ENCODE results near the gene LRP5. TPM values are rescaled to one million over a fixed set of nuclear protein-coding genes. Genes with fewer than 3 reads are reported as not detected.

Gene LRP5
- total and polyA plus RNA-seq, 2 donors: 30.8 to 54.8 TPM

- no peaks in the 10 kb centered on the region for H3K4me1 ChIP-seq (ENCODE audit: insufficient read depth)
- DNase-seq (ENCODE audit: extremely low spot score): no peak
- H3K4me3 ChIP-seq (ENCODE audit: low read depth, low read length): no peak overlapping the region
- 46% methylated on average over 12 of the region's 12 CpGs for WGBS
- no peak overlapping the region for H3K27ac ChIP-seq (ENCODE audit: low read depth)
- H3K36me3 ChIP-seq (ENCODE audit: insufficient read depth): no peaks in the 10 kb centered on the region
These were observed 62.1 kb downstream of the LRP5 start for GRCh38 chr11:68374531-68374930.

GRCh38 chr11:68375337-68375736 lies 62.9 kb downstream of the LRP5 start:
- Histone ChIP-seq H3K36me3 (ENCODE audit: insufficient read depth) (no peaks in the 10 kb centered on the region), H3K27ac (ENCODE audit: low read depth) (no peak overlapping the region), H3K4me3 (ENCODE audit: low read depth, low read length) (no peak overlapping the region), H3K4me1 (ENCODE audit: insufficient read depth) (no peaks in the 10 kb centered on the region)
- 87% methylated on average over 13 of the region's 13 CpGs for WGBS
- no peak for DNase-seq (ENCODE audit: extremely low spot score)

- no peak for DNase-seq (ENCODE audit: extremely low spot score)
- H3K4me3 ChIP-seq (ENCODE audit: low read depth, low read length): no peak overlapping the region
- no peaks in the 10 kb centered on the region for H3K36me3 ChIP-seq (ENCODE audit: insufficient read depth)
- H3K4me1 ChIP-seq (ENCODE audit: insufficient read depth): no peaks in the 10 kb centered on the region
- 90% methylated on average over 14 of the region's 14 CpGs for WGBS
- H3K27ac ChIP-seq (ENCODE audit: low read depth): no peak overlapping the region
These were observed 63.4 kb downstream of the LRP5 start for GRCh38 chr11:68375766-68376165.

GRCh38 chr11:68377389-68377795 lies 65.0 kb downstream of the LRP5 start:
- no peak overlapping the region for H3K27ac ChIP-seq (ENCODE audit: low read depth)
- no peak for DNase-seq (ENCODE audit: extremely low spot score)
- no peaks in the 10 kb centered on the region for H3K36me3 ChIP-seq (ENCODE audit: insufficient read depth)
- H3K4me1 ChIP-seq (ENCODE audit: insufficient read depth): no peaks in the 10 kb centered on the region
- H3K4me3 ChIP-seq (ENCODE audit: low read depth, low read length): no peak overlapping the region
- 75% methylated on average over 12 of the region's 12 CpGs for WGBS

- Histone ChIP-seq H3K4me3 (ENCODE audit: low read depth, low read length) (no peak overlapping the region), H3K27ac (ENCODE audit: low read depth) (no peak overlapping the region), H3K36me3 (ENCODE audit: insufficient read depth) (no peaks in the 10 kb centered on the region), H3K4me1 (ENCODE audit: insufficient read depth) (no peaks in the 10 kb centered on the region)
- DNase-seq (ENCODE audit: extremely low spot score): no peak
- 61% methylated on average over 11 of the region's 11 CpGs for WGBS
These were observed 66.8 kb downstream of the LRP5 start for GRCh38 chr11:68379206-68379605.

GRCh38 chr11:68380786-68381622 lies 68.6 kb downstream of the LRP5 start:
- no peak overlapping the region for H3K4me3 ChIP-seq (ENCODE audit: low read depth, low read length)
- H3K36me3 ChIP-seq (ENCODE audit: insufficient read depth): no peaks in the 10 kb centered on the region
- 38% methylated on average over 26 of the region's 26 CpGs for WGBS
- no peak for DNase-seq (ENCODE audit: extremely low spot score)
- no peaks in the 10 kb centered on the region for H3K4me1 ChIP-seq (ENCODE audit: insufficient read depth)
- peak overlapping the region; percentile 51 for H3K27ac ChIP-seq (ENCODE audit: low read depth)

GRCh38 chr11:68381716-68382115 lies 69.3 kb downstream of the LRP5 start:
- 33% methylated on average over 4 of the region's 4 CpGs for WGBS
- Histone ChIP-seq H3K27ac (ENCODE audit: low read depth) (peak overlapping the region; percentile 35), H3K4me3 (ENCODE audit: low read depth, low read length) (no peak overlapping the region), H3K36me3 (ENCODE audit: insufficient read depth) (peaks cover 2% of the 10 kb centered on the region), H3K4me1 (ENCODE audit: insufficient read depth) (no peaks in the 10 kb centered on the region)
- no peak for DNase-seq (ENCODE audit: extremely low spot score)

GRCh38 chr11:68382358-68382998 lies 70.1 kb downstream of the LRP5 start:
- no peak for DNase-seq (ENCODE audit: extremely low spot score)
- 94% methylated on average over 16 of the region's 16 CpGs for WGBS
- H3K4me1 ChIP-seq (ENCODE audit: insufficient read depth): no peaks in the 10 kb centered on the region
- peaks cover 2% of the 10 kb centered on the region for H3K36me3 ChIP-seq (ENCODE audit: insufficient read depth)
- H3K27ac ChIP-seq (ENCODE audit: low read depth): no peak overlapping the region
- H3K4me3 ChIP-seq (ENCODE audit: low read depth, low read length): no peak overlapping the region

GRCh38 chr11:68383976-68384501 lies 71.6 kb downstream of the LRP5 start:
- Histone ChIP-seq H3K4me3 (ENCODE audit: low read depth, low read length) (no peak overlapping the region), H3K4me1 (ENCODE audit: insufficient read depth) (no peaks in the 10 kb centered on the region), H3K27ac (ENCODE audit: low read depth) (no peak overlapping the region), H3K36me3 (ENCODE audit: insufficient read depth) (peaks cover 2% of the 10 kb centered on the region)
- 13% methylated on average over 9 of the region's 9 CpGs for WGBS
- no peak for DNase-seq (ENCODE audit: extremely low spot score)

- H3K4me1 ChIP-seq (ENCODE audit: insufficient read depth): no peaks in the 10 kb centered on the region
- WGBS: 92% methylated on average over 13 of the region's 13 CpGs
- H3K36me3 ChIP-seq (ENCODE audit: insufficient read depth): peaks cover 2% of the 10 kb centered on the region
- no peak overlapping the region for H3K4me3 ChIP-seq (ENCODE audit: low read depth, low read length)
- no peak for DNase-seq (ENCODE audit: extremely low spot score)
- H3K27ac ChIP-seq (ENCODE audit: low read depth): no peak overlapping the region
These were observed 72.2 kb downstream of the LRP5 start for GRCh38 chr11:68384530-68385081.

GRCh38 chr11:68385128-68385527 lies 72.7 kb downstream of the LRP5 start:
- Histone ChIP-seq H3K36me3 (ENCODE audit: insufficient read depth) (peaks cover 2% of the 10 kb centered on the region), H3K4me1 (ENCODE audit: insufficient read depth) (no peaks in the 10 kb centered on the region), H3K4me3 (ENCODE audit: low read depth, low read length) (no peak overlapping the region), H3K27ac (ENCODE audit: low read depth) (no peak overlapping the region)
- DNase-seq (ENCODE audit: extremely low spot score): no peak
- 93% methylated on average over 8 of the region's 8 CpGs for WGBS

- H3K4me1 ChIP-seq (ENCODE audit: insufficient read depth): no peaks in the 10 kb centered on the region
- DNase-seq (ENCODE audit: extremely low spot score): no peak
- H3K36me3 ChIP-seq (ENCODE audit: insufficient read depth): peaks cover 2% of the 10 kb centered on the region
- no peak overlapping the region for H3K4me3 ChIP-seq (ENCODE audit: low read depth, low read length)
- no peak overlapping the region for H3K27ac ChIP-seq (ENCODE audit: low read depth)
- 96% methylated on average over 52 of the region's 52 CpGs for WGBS
These were observed 74.1 kb downstream of the LRP5 start for GRCh38 chr11:68386331-68386978.

GRCh38 chr11:68387840-68388239 lies 75.4 kb downstream of the LRP5 start:
- DNase-seq (ENCODE audit: extremely low spot score): no peak
- Histone ChIP-seq H3K4me3 (ENCODE audit: low read depth, low read length) (no peak overlapping the region), H3K36me3 (ENCODE audit: insufficient read depth) (peaks cover 2% of the 10 kb centered on the region), H3K4me1 (ENCODE audit: insufficient read depth) (no peaks in the 10 kb centered on the region), H3K27ac (ENCODE audit: low read depth) (no peak overlapping the region)
- WGBS: 89% methylated on average over 13 of the region's 13 CpGs
